GM12878 (cell line): ENCODE measurements around the gene CREBRF. TPM values are rescaled to one million over a fixed set of nuclear protein-coding genes. Genes with fewer than 3 reads are reported as not detected.
A peak's percentile ranks its signal among the peaks of the same experiment; 100 is the strongest.

Experiments
- CTCF ChIP-seq, 3 experiments: IDR thresholded peaks in 2 of 3; conservative IDR thresholded peaks in 1 of 3; 2 replicates each; pipeline ENCODE4 v1.5.1; 2011; ENCODE audit warnings: low read depth in 3 of 3, low read length in 3 of 3, mild to moderate bottlenecking in 3 of 3, control low read depth in 2 of 3, moderate library complexity in 2 of 3, inconsistent platforms in 1 of 3, mixed read lengths in 1 of 3; ENCODE audit not compliant: control insufficient read depth in 2 of 3, insufficient read depth in 1 of 3; ENCODE audit errors: extremely low read depth in 1 of 3
- POLR2A ChIP-seq: IDR thresholded peaks from 2 replicates; pipeline ENCODE4 v1.6.1; 2011; ENCODE audit warnings: low read depth, mild to moderate bottlenecking, low read length
- RAD21 ChIP-seq: IDR thresholded peaks from 2 replicates; pipeline ENCODE4 v1.6.1; 2011; ENCODE audit warnings: mild to moderate bottlenecking, low read depth, low read length, moderate library complexity; ENCODE audit not compliant: insufficient read depth
- RUNX3 ChIP-seq: IDR thresholded peaks from 2 replicates; pipeline ENCODE4 v1.6.1; 2012; ENCODE audit warnings: low read length, inconsistent platforms
- SP1 ChIP-seq: IDR thresholded peaks from one replicate; pipeline ENCODE4 v1.6.1; 2011; ENCODE audit warnings: low read depth, low read length
- SPI1 ChIP-seq: IDR thresholded peaks from 2 replicates; pipeline ENCODE4 v1.6.1; 2011; ENCODE audit warnings: low read depth, mild to moderate bottlenecking, low read length, moderate library complexity, borderline replicate concordance; ENCODE audit not compliant: insufficient read depth
- SREBF2 ChIP-seq: IDR thresholded peaks from 2 replicates; pipeline ENCODE4 v1.6.1; 2012; ENCODE audit warnings: mild to moderate bottlenecking, low read length
- ZNF687 ChIP-seq: fragments of 450-650 bp; IDR thresholded peaks from 2 replicates; pipeline ENCODE4 v1.6.1; 2017; ENCODE audit warnings: mild to moderate bottlenecking, moderate library complexity
- polyA plus RNA-seq, 11 experiments: library from polyadenylated mRNA; depleted of rRNA in 4 of 11; unstranded in 6 of 11; stranded (reverse) in 5 of 11; fragments of >200 nt; fragmentation: Nextera tagmentation in 4 of 11; fragmentation: Illumina TruSeq in 1 of 11; extraction: Ambion mirVana in 4 of 11; extraction: Trizol in 1 of 11; gene quantifications; 1 replicate in 1 of 11; 2 replicates in 10 of 11; pipeline versions ENCODE4 v1.2.1 to v1.2.3, GENCODE V29; 2011 to 2016; ENCODE audit warnings: inconsistent platforms in 2 of 11, missing spikeins in 2 of 11, low read depth in 1 of 11
- total RNA-seq, 4 experiments: library from RNA; depleted of rRNA in 3 of 4; stranded (reverse); fragments of >200 nt in 3 of 4; fragmentation: Illumina TruSeq in 1 of 4; extraction: Trizol in 1 of 4; gene quantifications; 2 replicates each; pipeline versions ENCODE4 v1.2.1 to v1.2.3, GENCODE V29; 2013 to 2021
- TF ChIP-seq, protein P1 (sequence below): IDR thresholded peaks from 2 replicates; pipeline ENCODE4 v1.6.1; 2011; ENCODE audit warnings: low read depth, low read length, improper control_type of control experiment, borderline replicate concordance

Gene CREBRF
- total and polyA plus RNA-seq, 10 of the 15 experiments (the other 5 are each of a cell fraction or from before 2014, with no cell fraction given): 1.2 to 12.7 (median 3.9) TPM

DNA sequence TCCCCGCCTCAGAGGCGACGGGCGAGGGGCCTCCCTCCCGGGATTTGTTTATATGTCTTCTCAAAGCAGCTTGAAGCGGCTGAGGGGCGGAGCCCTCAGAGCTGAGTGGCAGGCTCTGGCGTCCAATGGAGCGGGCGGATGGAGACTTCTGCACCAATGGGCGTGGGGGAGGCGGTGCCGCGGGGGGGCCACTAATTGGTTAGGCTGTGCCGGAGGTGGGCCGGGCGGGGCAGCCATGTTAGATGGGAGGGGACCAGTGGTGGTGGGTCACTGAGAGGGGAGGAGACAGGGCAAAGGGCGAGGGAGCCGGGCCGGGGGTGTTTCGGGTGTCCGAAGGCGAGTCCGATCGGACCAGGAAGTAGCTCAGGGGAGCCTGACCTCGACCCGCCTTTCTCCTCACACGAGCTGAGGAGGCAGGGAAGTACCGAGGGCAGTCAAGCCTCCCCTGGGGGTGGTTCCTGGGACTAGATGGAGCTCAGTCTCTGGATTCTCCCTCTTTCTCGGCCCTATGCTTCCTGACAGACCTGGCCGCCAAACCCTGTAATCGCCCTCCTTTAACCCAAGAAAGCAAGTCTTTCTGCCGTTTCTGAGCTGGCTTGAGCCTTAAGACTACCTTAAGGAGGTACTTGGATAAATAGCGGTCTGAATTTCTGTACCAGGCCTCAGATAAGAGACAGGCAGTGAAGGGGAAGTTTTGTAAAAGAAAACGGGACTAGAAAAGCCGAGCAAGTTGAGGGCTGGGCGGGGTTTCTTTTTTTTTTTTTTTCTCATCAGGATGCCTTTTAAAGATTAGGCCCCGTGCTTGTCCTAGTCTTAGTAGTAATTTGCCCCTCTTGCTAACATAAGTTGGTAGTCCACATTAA, 1.1 kb downstream of the CREBRF start (continued):
- TF ChIP-seq CTCF (IDR thresholded peaks at IDR 0.05 in 2 of 3, conservative IDR thresholded peaks at IDR 0.05 in 1 of 3; ENCODE audit: control insufficient read depth in 2 of 3, extremely low read depth in 1 of 3, insufficient read depth in 1 of 3, low read depth in 3 of 3, low read length in 3 of 3): peak in 1 of 3 experiments; percentile 0; a peak in 1 of 6 replicates
- no peak; the same call in 1 of the 2 replicates for TF ChIP-seq ZNF687
- TF ChIP-seq, protein P1, sequence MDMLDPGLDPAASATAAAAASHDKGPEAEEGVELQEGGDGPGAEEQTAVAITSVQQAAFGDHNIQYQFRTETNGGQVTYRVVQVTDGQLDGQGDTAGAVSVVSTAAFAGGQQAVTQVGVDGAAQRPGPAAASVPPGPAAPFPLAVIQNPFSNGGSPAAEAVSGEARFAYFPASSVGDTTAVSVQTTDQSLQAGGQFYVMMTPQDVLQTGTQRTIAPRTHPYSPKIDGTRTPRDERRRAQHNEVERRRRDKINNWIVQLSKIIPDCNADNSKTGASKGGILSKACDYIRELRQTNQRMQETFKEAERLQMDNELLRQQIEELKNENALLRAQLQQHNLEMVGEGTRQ: no peak
- no peak for TF ChIP-seq SREBF2
- TF ChIP-seq SP1: peak; percentile 97
- TF ChIP-seq RAD21: no peak
- peak; percentile 72 for TF ChIP-seq POLR2A
- 0 out of 2 replicates have a peak, but pooled peaks have one; percentile 4 for TF ChIP-seq SPI1
- peak; percentile 3; the same call in 1 of the 2 replicates for TF ChIP-seq RUNX3
